SU-DHL-6 (cell line): Measurements from ENCODE around the gene TMPRSS13.

Experiments
- H2AFZ ChIP-seq: fragments of 200-600 bp; sonication (generic); 2 replicates; pipeline ENCODE4 v1.6.1; 2014; ENCODE audit warnings: low read depth, mild to moderate bottlenecking, moderate library complexity, mixed read lengths, antibody characterized with exemption, low read length; ENCODE audit not compliant: severe bottlenecking
- H3F3A ChIP-seq: fragments of 200-600 bp; shearing (Covaris generic); 2 replicates; pipeline ENCODE4 v1.6.0; 2016; ENCODE audit warnings: antibody characterized with exemption, mild to moderate bottlenecking; ENCODE audit not compliant: insufficient read depth
- H3K27ac ChIP-seq: fragments of 200-600 bp; sonication (generic); 2 replicates; pipeline ENCODE4 v1.5.1; 2016; ENCODE audit warnings: low read depth, mild to moderate bottlenecking, low read length, moderate library complexity, mixed read lengths
- H3K27me3 ChIP-seq: fragments of 200-600 bp; sonication (generic), shearing (Covaris generic); 2 replicates; pipeline ENCODE4 v1.6.0; 2014; ENCODE audit warnings: mild to moderate bottlenecking, low read length
- H3K36me3 ChIP-seq: fragments of 200-600 bp; sonication (generic); 2 replicates; pipeline ENCODE4 v1.6.1; 2014; ENCODE audit warnings: mild to moderate bottlenecking, low read length, mixed read lengths
- H3K4me2 ChIP-seq: fragments of 300-600, 200-600 bp; shearing (Covaris generic), sonication (generic); 2 replicates; pipeline ENCODE4 v1.6.0; 2014; ENCODE audit warnings: low read length, low read depth, mild to moderate bottlenecking; ENCODE audit not compliant: poor library complexity, severe bottlenecking
- H3K4me3 ChIP-seq: fragments of 200-600 bp; sonication (generic); 2 replicates; pipeline ENCODE4 v1.5.1; 2014; ENCODE audit warnings: antibody characterized with exemption, low read length, mild to moderate bottlenecking, mixed read lengths; ENCODE audit not compliant: insufficient read depth, poor library complexity, severe bottlenecking
- H3K79me2 ChIP-seq: fragments of 200-600 bp; sonication (generic); 2 replicates; pipeline ENCODE4 v1.6.1; 2014; ENCODE audit warnings: mild to moderate bottlenecking, low read length, moderate library complexity; ENCODE audit not compliant: insufficient read depth
- H3K9ac ChIP-seq: fragments of 200-600 bp; sonication (generic); 2 replicates; pipeline ENCODE4 v1.7.0; 2014; ENCODE audit warnings: mild to moderate bottlenecking, low read length
- H3K9me2 ChIP-seq: fragments of 200-600 bp; sonication (generic); replicated peaks from 2 replicates; pipeline ENCODE4 v1.6.1; 2014; ENCODE audit warnings: low read length; ENCODE audit not compliant: insufficient read depth
- H3K9me3 ChIP-seq: fragments of 200-600 bp; sonication (generic); 2 replicates; pipeline ENCODE4 v1.6.1; 2014; ENCODE audit warnings: low read length, mixed read lengths; ENCODE audit not compliant: insufficient read depth
- H4K20me1 ChIP-seq: fragments of 200-600 bp; sonication (generic); 2 replicates; pipeline ENCODE4 v1.6.1; 2014; ENCODE audit warnings: low read depth, mild to moderate bottlenecking, antibody characterized with exemption, low read length, moderate library complexity, mixed read lengths
- EZH2phosphoT487 ChIP-seq: fragments of 200-600 bp; sonication (generic), shearing (Covaris generic); conservative IDR thresholded peaks from 2 replicates; pipeline ENCODE4 v1.6.1; 2018; ENCODE audit warnings: mild to moderate bottlenecking, antibody characterized with exemption, low read length, moderate library complexity, mixed read lengths
- TF ChIP-seq, protein P1 (sequence below): fragments of 200-600 bp; sonication (generic); IDR thresholded peaks from one replicate; pipeline ENCODE4 v1.5.1; 2017; ENCODE audit warnings: antibody characterized with exemption, mild to moderate bottlenecking, low read length, moderate library complexity; ENCODE audit not compliant: insufficient read depth, poor library complexity, severe bottlenecking

TMPRSS13 gene

GRCh38 chr11:117921456-117921855, 7.7 kb downstream of the TMPRSS13 start:
- Histone ChIP-seq H3K9me2 (no peaks in the 10 kb centered on the region), H3K36me3 (no peaks in the 10 kb centered on the region), H3K9ac (no peak overlapping the region), H3K9me3 (no peaks in the 10 kb centered on the region), H3K4me3 (no peak overlapping the region), H3F3A (no peaks in the 10 kb centered on the region), H4K20me1 (no peaks in the 10 kb centered on the region), H2AFZ (no peak overlapping the region), H3K27ac (no peak overlapping the region), H3K4me2 (no peak overlapping the region), H3K79me2 (no peaks in the 10 kb centered on the region), H3K27me3 (no peaks in the 10 kb centered on the region)
- TF ChIP-seq EZH2phosphoT487, result no peak
- TF ChIP-seq, protein P1, sequence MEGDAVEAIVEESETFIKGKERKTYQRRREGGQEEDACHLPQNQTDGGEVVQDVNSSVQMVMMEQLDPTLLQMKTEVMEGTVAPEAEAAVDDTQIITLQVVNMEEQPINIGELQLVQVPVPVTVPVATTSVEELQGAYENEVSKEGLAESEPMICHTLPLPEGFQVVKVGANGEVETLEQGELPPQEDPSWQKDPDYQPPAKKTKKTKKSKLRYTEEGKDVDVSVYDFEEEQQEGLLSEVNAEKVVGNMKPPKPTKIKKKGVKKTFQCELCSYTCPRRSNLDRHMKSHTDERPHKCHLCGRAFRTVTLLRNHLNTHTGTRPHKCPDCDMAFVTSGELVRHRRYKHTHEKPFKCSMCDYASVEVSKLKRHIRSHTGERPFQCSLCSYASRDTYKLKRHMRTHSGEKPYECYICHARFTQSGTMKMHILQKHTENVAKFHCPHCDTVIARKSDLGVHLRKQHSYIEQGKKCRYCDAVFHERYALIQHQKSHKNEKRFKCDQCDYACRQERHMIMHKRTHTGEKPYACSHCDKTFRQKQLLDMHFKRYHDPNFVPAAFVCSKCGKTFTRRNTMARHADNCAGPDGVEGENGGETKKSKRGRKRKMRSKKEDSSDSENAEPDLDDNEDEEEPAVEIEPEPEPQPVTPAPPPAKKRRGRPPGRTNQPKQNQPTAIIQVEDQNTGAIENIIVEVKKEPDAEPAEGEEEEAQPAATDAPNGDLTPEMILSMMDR, result no peak

DNA sequence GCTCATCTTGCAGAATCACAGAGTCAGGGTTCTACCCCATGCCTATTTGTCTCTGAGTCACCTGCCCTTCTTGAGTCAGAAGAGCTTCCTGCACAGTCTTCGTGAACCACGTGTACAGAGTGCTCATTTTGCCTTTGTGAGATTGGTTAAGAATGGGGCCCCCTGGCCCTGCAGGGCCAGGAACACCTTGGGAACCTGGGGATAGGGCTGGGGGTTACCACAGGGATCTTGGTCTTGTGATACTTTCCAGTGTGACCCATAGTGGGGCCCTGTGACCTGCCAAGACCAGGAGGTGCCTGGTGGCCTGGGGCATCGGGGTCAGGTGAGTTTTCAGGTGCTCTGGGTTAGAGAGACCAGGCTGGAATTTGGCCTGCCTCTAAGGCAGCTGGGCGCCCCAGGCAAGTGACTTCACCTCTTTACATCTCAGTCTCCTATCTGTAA, 9.4 kb downstream of the TMPRSS13 start:
- Histone ChIP-seq H3K27me3 (no peaks in the 10 kb centered on the region), H4K20me1 (no peaks in the 10 kb centered on the region), H3K4me2 (no peak overlapping the region), H2AFZ (no peak overlapping the region), H3K9me2 (no peaks in the 10 kb centered on the region), H3K36me3 (no peaks in the 10 kb centered on the region), H3K27ac (no peak overlapping the region), H3K4me3 (no peak overlapping the region), H3K9ac (no peak overlapping the region), H3F3A (no peaks in the 10 kb centered on the region), H3K79me2 (no peaks in the 10 kb centered on the region), H3K9me3 (no peaks in the 10 kb centered on the region)
- TF ChIP-seq, protein P1, result no peak
- no peak for TF ChIP-seq EZH2phosphoT487

DNA sequence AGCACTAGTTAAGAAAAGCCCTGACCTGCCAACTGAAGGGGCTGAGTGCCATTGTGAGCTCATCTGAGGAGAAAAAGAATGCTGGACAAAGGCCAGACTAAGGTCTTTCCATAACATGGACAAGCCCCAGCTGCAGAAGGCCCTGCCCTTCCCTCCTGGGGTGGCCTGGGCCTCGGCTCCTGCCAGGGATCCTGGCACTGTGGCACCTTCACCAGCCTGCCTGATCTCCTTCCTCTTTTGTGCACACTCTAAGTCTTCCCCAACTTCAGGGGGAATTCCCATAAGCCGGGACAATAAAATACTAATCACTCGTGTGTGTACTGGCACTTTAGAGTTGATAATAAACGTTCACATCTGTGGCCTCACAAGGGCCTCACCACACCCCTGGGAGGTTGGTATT, 9.9 kb downstream of the TMPRSS13 start:
- Histone ChIP-seq H3K9me2 (no peaks in the 10 kb centered on the region), H3K9me3 (no peaks in the 10 kb centered on the region), H4K20me1 (no peaks in the 10 kb centered on the region), H3K27ac (no peak overlapping the region), H3K4me3 (no peak overlapping the region), H3K4me2 (no peak overlapping the region), H3K27me3 (no peaks in the 10 kb centered on the region), H2AFZ (no peak overlapping the region), H3K79me2 (no peaks in the 10 kb centered on the region), H3K36me3 (no peaks in the 10 kb centered on the region), H3K9ac (no peak overlapping the region), H3F3A (no peaks in the 10 kb centered on the region)
- no peak for TF ChIP-seq EZH2phosphoT487
- TF ChIP-seq, protein P1, result no peak
